H1 (cell line): ENCODE results near the gene PIEZO1. TPM values are rescaled to one million over a fixed set of nuclear protein-coding genes. Genes with fewer than 3 reads are reported as not detected.

Experiments used
- CTCF ChIA-PET: fragments of 300-600 bp; sonication (Branson Sonifier 250); formaldehyde crosslinking; loops from one replicate; lab custom pipeline; 2021; ENCODE audit not compliant: partially characterized antibody; lab: Charles Lee
- POLR2A ChIA-PET: fragments of 300-600 bp; sonication (Branson Sonifier 250); formaldehyde crosslinking; loops from one replicate; lab custom pipeline; 2021; ENCODE audit warnings: inconsistent platforms; ENCODE audit not compliant: partially characterized antibody; lab: Charles Lee
- DNase-seq, 2 experiments: peaks; one replicate each; pipeline versions ENCODE4 v3.0.0 to v3.0.0-alpha.2; 2010 to 2022; ENCODE audit warnings: low spot score in 2 of 2, low read depth in 1 of 2, mixed read lengths in 1 of 2
- FAIRE-seq: peaks from 2 replicates; lab custom pipeline; 2011; peaks lifted over from hg19 to GRCh38; lab: Jason Lieb, UNC
- H2AFZ ChIP-seq: 2 replicates; pipeline ENCODE4 v1.8.1; 2012; ENCODE audit warnings: low read length, inconsistent platforms
- H2AK5ac ChIP-seq: 2 replicates; pipeline ENCODE4 v1.6.1; 2013; ENCODE audit warnings: low read depth, low read length
- H2BK120ac ChIP-seq: replicated peaks from 2 replicates; pipeline ENCODE3; 2013; ENCODE audit warnings: low read depth, low read length, inconsistent platforms
- H2BK12ac ChIP-seq: 2 replicates; pipeline ENCODE4 v1.6.1; 2013; ENCODE audit warnings: low read depth, low read length
- H2BK15ac ChIP-seq: 2 replicates; pipeline ENCODE4 v1.6.1; 2013; ENCODE audit warnings: low read length
- H2BK20ac ChIP-seq: 2 replicates; pipeline ENCODE4 v1.6.1; 2013; ENCODE audit warnings: low read length
- H2BK5ac ChIP-seq: 2 replicates; pipeline ENCODE4 v1.6.1; 2013; ENCODE audit warnings: low read depth, low read length
- H3K14ac ChIP-seq: 2 replicates; pipeline ENCODE4 v1.6.1; 2013; ENCODE audit warnings: inconsistent platforms; ENCODE audit not compliant: insufficient read length
- H3K18ac ChIP-seq: 2 replicates; pipeline ENCODE4 v1.6.1; 2013; ENCODE audit warnings: low read length; ENCODE audit errors: extremely low read depth
- H3K23ac ChIP-seq: 2 replicates; pipeline ENCODE4 v1.6.1; 2013; ENCODE audit warnings: inconsistent platforms; ENCODE audit not compliant: insufficient read length
- H3K23me2 ChIP-seq: 2 replicates; pipeline ENCODE4 v1.6.1; 2013; ENCODE audit warnings: low read depth, low read length
- H3K27ac ChIP-seq: 2 replicates; pipeline ENCODE4 v1.6.1; 2011; ENCODE audit warnings: low read depth, low read length, inconsistent platforms
- H3K27me3 ChIP-seq, 4 experiments: replicated peaks in 1 of 4; 1 replicate in 1 of 4; 2 replicates in 3 of 4; pipeline versions ENCODE4 v1.6.1 to v1.8.1; 2011 to 2013; ENCODE audit warnings: low read length in 3 of 4, mild to moderate bottlenecking in 3 of 4, inconsistent platforms in 2 of 4, mixed read lengths in 2 of 4, moderate library complexity in 1 of 4; ENCODE audit not compliant: control insufficient read depth in 3 of 4, insufficient read depth in 3 of 4; ENCODE audit errors: extremely low read depth in 1 of 4
- H3K36me3 ChIP-seq, 4 experiments: 2 replicates each; pipeline versions ENCODE4 v1.6.1 to v1.8.1; 2011 to 2013; ENCODE audit warnings: mild to moderate bottlenecking in 4 of 4, low read length in 3 of 4, moderate library complexity in 2 of 4, control low read depth in 1 of 4, inconsistent platforms in 1 of 4; ENCODE audit not compliant: insufficient read depth in 4 of 4, control insufficient read depth in 2 of 4
- H3K4ac ChIP-seq: replicated peaks from 2 replicates; pipeline ENCODE3; 2013; ENCODE audit warnings: low read length, low read depth, mixed read lengths, inconsistent platforms; ENCODE audit not compliant: insufficient read length
- H3K4me1 ChIP-seq, 4 experiments: replicated peaks in 1 of 4; 1 replicate in 1 of 4; 2 replicates in 3 of 4; pipeline versions ENCODE4 v1.6.1 to v1.8.1; 2011 to 2013; ENCODE audit warnings: low read length in 3 of 4, inconsistent platforms in 2 of 4, mixed read lengths in 1 of 4; ENCODE audit not compliant: insufficient read depth in 4 of 4, control insufficient read depth in 3 of 4
- H3K4me2 ChIP-seq, 2 experiments: 2 replicates each; pipeline versions ENCODE4 v1.6.1 to v1.8.1; 2011 to 2013; ENCODE audit warnings: low read depth in 2 of 2, low read length in 2 of 2, control low read depth in 1 of 2, inconsistent platforms in 1 of 2, mild to moderate bottlenecking in 1 of 2; ENCODE audit not compliant: insufficient read depth in 1 of 2
- H3K4me3 ChIP-seq, 4 experiments: fragments of 200-600, 300-600 bp in 1 of 4; sonication (generic), shearing (Covaris generic), sonication (Bioruptor Twin) in 1 of 4; 2 replicates each; pipeline versions ENCODE4 v1.5.1 to v1.8.1; 2011 to 2016; ENCODE audit warnings: low read length in 4 of 4, low read depth in 3 of 4, control low read depth in 2 of 4, inconsistent platforms in 2 of 4, mild to moderate bottlenecking in 2 of 4, mixed read lengths in 1 of 4, moderate library complexity in 1 of 4; ENCODE audit not compliant: insufficient read depth in 2 of 4; ENCODE audit errors: extremely low read depth in 1 of 4
- H3K56ac ChIP-seq: replicated peaks from 2 replicates; pipeline ENCODE3; 2013; ENCODE audit warnings: low read depth, mild to moderate bottlenecking, mixed read lengths, low read length, inconsistent platforms; ENCODE audit not compliant: insufficient read length
- H3K79me1 ChIP-seq: 2 replicates; pipeline ENCODE4 v1.6.1; 2013; ENCODE audit warnings: low read depth, low read length, control low read depth
- H3K79me2 ChIP-seq, 2 experiments: 2 replicates each; pipeline versions ENCODE4 v1.6.1 to v1.8.1; 2012 to 2013; ENCODE audit warnings: low read length in 2 of 2, mild to moderate bottlenecking in 2 of 2, inconsistent platforms in 1 of 2; ENCODE audit not compliant: insufficient read depth in 2 of 2, control insufficient read depth in 1 of 2
- H3K9ac ChIP-seq, 4 experiments: replicated peaks in 1 of 4; 1 replicate in 1 of 4; 2 replicates in 3 of 4; pipeline versions ENCODE4 v1.6.1 to v1.8.1; 2011 to 2013; ENCODE audit warnings: low read depth in 3 of 4, low read length in 3 of 4, control low read depth in 2 of 4, mild to moderate bottlenecking in 2 of 4, moderate library complexity in 2 of 4, inconsistent platforms in 1 of 4; ENCODE audit errors: extremely low read depth in 1 of 4
- H3K9me3 ChIP-seq, 2 experiments: 2 replicates each; pipeline versions ENCODE4 v1.6.1 to v1.8.1; 2012 to 2013; ENCODE audit warnings: mild to moderate bottlenecking in 2 of 2, moderate library complexity in 2 of 2, control low read depth in 1 of 2, inconsistent platforms in 1 of 2, low read depth in 1 of 2, low read length in 1 of 2, mixed read lengths in 1 of 2; ENCODE audit not compliant: insufficient read depth in 2 of 2
- H4K20me1 ChIP-seq, 2 experiments: replicated peaks in 1 of 2; 2 replicates each; pipeline versions ENCODE3 to v1.8.1; 2011 to 2013; ENCODE audit warnings: inconsistent platforms in 2 of 2, low read length in 2 of 2, mild to moderate bottlenecking in 1 of 2; ENCODE audit not compliant: insufficient read depth in 2 of 2, control insufficient read depth in 1 of 2
- H4K5ac ChIP-seq: 2 replicates; pipeline ENCODE4 v1.6.1; 2013; ENCODE audit warnings: low read length, low read depth, mixed read lengths, inconsistent platforms; ENCODE audit not compliant: insufficient read length
- H4K8ac ChIP-seq: 2 replicates; pipeline ENCODE4 v1.8.0; 2013; ENCODE audit warnings: mild to moderate bottlenecking, moderate library complexity, low read length, inconsistent platforms; ENCODE audit not compliant: insufficient read depth; ENCODE audit errors: extremely low read depth
- H4K91ac ChIP-seq: replicated peaks from 2 replicates; pipeline ENCODE3; 2013; ENCODE audit warnings: low read length, mixed read lengths, inconsistent platforms; ENCODE audit not compliant: insufficient read length
- ASH2L ChIP-seq: fragments of 200-600, 300-600 bp; sonication (generic); IDR thresholded peaks from one replicate; pipeline ENCODE4 v1.7.1; 2017; ENCODE audit warnings: low read length
- EP300 ChIP-seq, 2 experiments: IDR thresholded peaks; 1 replicate in 1 of 2; 2 replicates in 1 of 2; pipeline ENCODE4 v1.6.1; 2011 to 2012; ENCODE audit warnings: low read depth in 2 of 2, low read length in 2 of 2, mild to moderate bottlenecking in 2 of 2, borderline replicate concordance in 1 of 2, inconsistent platforms in 1 of 2, moderate library complexity in 1 of 2
- JUND ChIP-seq: IDR thresholded peaks from 2 replicates; pipeline ENCODE4 v1.6.1; 2011; ENCODE audit warnings: mild to moderate bottlenecking, improper control_type of control experiment, low read length
- KDM4A ChIP-seq: IDR thresholded peaks from one replicate; pipeline ENCODE4 v1.7.1; 2012; ENCODE audit warnings: low read depth, mild to moderate bottlenecking, moderate library complexity, low read length, inconsistent platforms; ENCODE audit not compliant: severe bottlenecking
- POLR2AphosphoS5 ChIP-seq: IDR thresholded peaks from 2 replicates; pipeline ENCODE4 v1.6.1; 2011; ENCODE audit warnings: low read depth, low read length
- POU5F1 ChIP-seq: IDR thresholded peaks from 2 replicates; pipeline ENCODE4 v1.6.1; 2011; ENCODE audit warnings: low read depth, mild to moderate bottlenecking, low read length, moderate library complexity
- SP2 ChIP-seq: IDR thresholded peaks from 2 replicates; pipeline ENCODE4 v1.6.1; 2012; ENCODE audit warnings: mild to moderate bottlenecking, low read length, inconsistent platforms
- USF2 ChIP-seq: IDR thresholded peaks from 2 replicates; pipeline ENCODE4 v1.6.1; 2011; ENCODE audit warnings: low read length, improper control_type of control experiment
- WGBS, 2 experiments: shearing (Covaris generic) in 1 of 2; methylation state at CpG; one replicate each; pipeline versions ENCODE4 v1.1.6 to v1.1.7; 2013 to 2015; ENCODE audit warnings: low lambda C conversion rate in 2 of 2, mixed read lengths in 2 of 2, inconsistent platforms in 1 of 2, low coverage in 1 of 2, missing lambda C conversion rate in 1 of 2; ENCODE audit not compliant: insufficient replicate concordance in 2 of 2, insufficient coverage in 1 of 2, insufficient read length in 1 of 2; ENCODE audit errors: extremely low coverage in 1 of 2, missing lambda C conversion rate in 1 of 2; 5-methylcytosine and 5-hydroxymethylcytosine counted together
- polyA plus RNA-seq, 7 experiments: library from polyadenylated mRNA; depleted of rRNA in 3 of 7; stranded (reverse) in 5 of 7; unstranded in 2 of 7; fragments of >200 nt in 5 of 7; fragments of 200-250 nt in 2 of 7; gene quantifications; 1 replicate in 5 of 7; 2 replicates in 1 of 7; 4 replicates in 1 of 7; pipeline versions ENCODE4 v1.2.1 to v1.2.3, GENCODE V29; 2011 to 2013; ENCODE audit warnings: missing spikeins in 2 of 7, mixed read lengths in 2 of 7
- total RNA-seq: library from RNA; stranded (reverse); fragmentation: NEBNext Ultra II Directional; extraction: Animal tissue kit (Norgen Biotek cat#: 25700); gene quantifications from 2 replicates; pipeline ENCODE4 v1.2.1, GENCODE V29; 2021

PIEZO1 gene
- total and polyA plus RNA-seq, 2 of the 8 experiments (the other 6 are each of a cell fraction or from before 2014, with no cell fraction given) = 42.3 to 67.5 TPM

- no peak overlapping the region for H2BK5ac ChIP-seq
- peaks cover 0 to 11% of the 10 kb centered on the region in 2 experiments for H4K20me1 ChIP-seq
- H3K4me2 ChIP-seq = no peak overlapping the region
- no peak for DNase-seq
- no peak overlapping the region for H3K4me3 ChIP-seq
- CTCF ChIA-PET = interaction anchor here (1.1 kb wide), 1 partner anchor 16 kb away, joined by 5 read pairs; no protein-coding TSS in a partner anchor
- H3K9ac ChIP-seq = no peak overlapping the region
- H2BK12ac ChIP-seq = no peak overlapping the region
- no peak overlapping the region for H3K56ac ChIP-seq
- H4K5ac ChIP-seq = no peak overlapping the region
- peaks cover 0 to 24% (median under 1%) of the 10 kb centered on the region in 4 experiments; a peak in 2 of 8 replicates for H3K36me3 ChIP-seq
- H2BK15ac ChIP-seq = no peak overlapping the region
- no peak overlapping the region for H2BK120ac ChIP-seq
- 91% methylated on average over 34 of the region's 34 CpGs; no CpG with 5 or more reads in 1 of the 2 experiments for WGBS, 2 experiments
- no peaks in the 10 kb centered on the region for H3K79me1 ChIP-seq
- H3K23ac ChIP-seq = no peak overlapping the region
- H3K4ac ChIP-seq = no peak overlapping the region
- no peaks in the 10 kb centered on the region for H3K9me3 ChIP-seq
- H3K23me2 ChIP-seq = no peaks in the 10 kb centered on the region
- no peaks in the 10 kb centered on the region for H3K27me3 ChIP-seq
- H3K4me1 ChIP-seq = no peaks in the 10 kb centered on the region
- H2BK20ac ChIP-seq = no peak overlapping the region
- H4K91ac ChIP-seq = no peak overlapping the region
- POLR2A ChIA-PET = interaction anchor here (1.2 kb wide), 1 partner anchor 10 kb away, joined by 3 read pairs; no protein-coding TSS in a partner anchor
- no peak overlapping the region for H3K27ac ChIP-seq
- H4K8ac ChIP-seq = peak overlapping the region; percentile 25
- H3K18ac ChIP-seq = no peak overlapping the region
- no peak overlapping the region for H2AFZ ChIP-seq
- no peak for FAIRE-seq
- H3K79me2 ChIP-seq = no peaks in the 10 kb centered on the region
- no peak overlapping the region for H3K14ac ChIP-seq
- H2AK5ac ChIP-seq = no peak overlapping the region
- no peak for TF ChIP-seq POLR2AphosphoS5
- TF ChIP-seq EP300 (IDR thresholded peaks at IDR 0.05; ENCODE audit: borderline replicate concordance in 1 of 2, low read depth in 2 of 2, low read length in 2 of 2) = no peak
- TF ChIP-seq ASH2L = no peak
- no peak for TF ChIP-seq POU5F1
- no peak for TF ChIP-seq JUND
- no peak for TF ChIP-seq KDM4A
- TF ChIP-seq SP2 = no peak
- TF ChIP-seq USF2 = no peak
These were observed 54.1 kb downstream of the PIEZO1 start for GRCh38 chr16:88730632-88731607.
